Tibial artery (tissue), 4 donors: Measurements from ENCODE around the gene SSX2IP.
"Not testable (repeated sequence)": the region's sequence is repeated elsewhere in the genome, so short reads cannot be mapped to it uniquely, and the experiment has no call there.

ENCODE experiments used
- DNase-seq, 2 donors: peaks; one replicate each; pipeline ENCODE4 v3.0.0-alpha.2; 2019
- H3K27ac ChIP-seq, 2 donors: fragments of 200-600 bp; sonication (generic) in 1 of 2; 1 replicate in 1 of 2; 2 replicates in 1 of 2; pipeline ENCODE4 v1.5.1; 2018 to 2019; ENCODE audit warnings: mild to moderate bottlenecking in 1 of 2
- H3K27me3 ChIP-seq, 2 donors: fragments of 200-600 bp; sonication (generic) in 1 of 2; one replicate each; pipeline versions ENCODE4 v1.5.1 to v1.6.0; 2016 to 2019
- H3K36me3 ChIP-seq, 3 donors: fragments of 200-600 bp; sonication (generic) in 2 of 3; one replicate each; pipeline ENCODE4 v1.5.1; 2016 to 2019; ENCODE audit warnings: mild to moderate bottlenecking in 2 of 3
- H3K4me1 ChIP-seq, 4 donors: fragments of 200-600 bp; sonication (generic) in 2 of 4; 1 replicate in 3 of 4; 2 replicates in 1 of 4; pipeline ENCODE4 v1.5.1; 2016 to 2019
- H3K4me3 ChIP-seq, 2 donors: fragments of 200-600 bp; sonication (generic) in 1 of 2; 1 replicate in 1 of 2; 2 replicates in 1 of 2; pipeline ENCODE4 v1.5.1; 2018 to 2019; ENCODE audit warnings: mild to moderate bottlenecking in 2 of 2
- H3K9me3 ChIP-seq, 3 donors: fragments of 200-600 bp; sonication (generic) in 1 of 3; one replicate each; pipeline ENCODE4 v1.5.1; 2016 to 2019
- CTCF ChIP-seq, 2 experiments: fragments of 200-600 bp in 1 of 2; fragments of 450-650 bp in 1 of 2; IDR thresholded peaks; one replicate each; pipeline ENCODE4 v1.5.1; 2017 to 2019; ENCODE audit warnings: antibody characterized with exemption in 2 of 2, mild to moderate bottlenecking in 1 of 2, moderate library complexity in 1 of 2
- intact Hi-C: fragments of 100-400 bp; cut with DNase I; formaldehyde crosslinking; loops from one replicate; pipeline ENCODE4 v1.15.0; 2023; ENCODE audit warnings: low total_unique reads

The SSX2IP gene

GRCh38 chr1:84735483-84735882, 45.2 kb upstream of the SSX2IP start:
- Histone ChIP-seq H3K4me3 (no peak overlapping the region), H3K9me3 (no peaks in the 10 kb centered on the region), H3K36me3 (no peaks in the 10 kb centered on the region), H3K4me1 (no peaks in the 10 kb centered on the region), H3K27me3 (no peaks in the 10 kb centered on the region), H3K27ac (no peak overlapping the region)
- DNase-seq: no peak
- intact Hi-C loops: no loop called here
- no peak for TF ChIP-seq CTCF (IDR thresholded peaks at IDR 0.05)

GRCh38 chr1:84732520-84732919, 42.3 kb upstream of the SSX2IP start:
- intact Hi-C loops: no loop called here
- TF ChIP-seq CTCF (IDR thresholded peaks at IDR 0.05): no peak
- DNase-seq: no peak

GRCh38 chr1:84731519-84731918, 41.3 kb upstream of the SSX2IP start:
- no peak for TF ChIP-seq CTCF (IDR thresholded peaks at IDR 0.05)
- Histone ChIP-seq H3K4me1 (peaks cover 0 to 11% (median 1%) of the 10 kb centered on the region in 4 donors), H3K27ac (no peak overlapping the region), H3K9me3 (no peaks in the 10 kb centered on the region), H3K27me3 (no peaks in the 10 kb centered on the region), H3K36me3 (no peaks in the 10 kb centered on the region), H3K4me3 (no peak overlapping the region)
- intact Hi-C loops: no loop called here
- no peak for DNase-seq

More at GRCh38 chr1:84732520-84732919, 42.3 kb upstream of the SSX2IP start:
- H3K4me3 ChIP-seq: no peak overlapping the region
- no peaks in the 10 kb centered on the region for H3K9me3 ChIP-seq
- no peaks in the 10 kb centered on the region for H3K36me3 ChIP-seq
- H3K27me3 ChIP-seq: no peaks in the 10 kb centered on the region
- H3K4me1 ChIP-seq: peaks cover 0 to under 1% (median 0%) of the 10 kb centered on the region in 4 donors
- no peak overlapping the region for H3K27ac ChIP-seq

- H3K9me3 ChIP-seq, H3K27me3 ChIP-seq, intact Hi-C loops, H3K4me3 ChIP-seq, H3K27ac ChIP-seq, DNase-seq, H3K36me3 ChIP-seq: not testable (repeated sequence)
- H3K4me1 ChIP-seq: peaks cover 0 to 24% (median 3%) of the 10 kb centered on the region in 4 donors
Measured at GRCh38 chr1:84727711-84728110, 37.5 kb upstream of the SSX2IP start.

GRCh38 chr1:84726593-84727499, 36.6 kb upstream of the SSX2IP start:
- Histone ChIP-seq H3K27me3 (no peaks in the 10 kb centered on the region), H3K27ac (peak overlapping the region in 1 of 2 donors; percentile 1), H3K4me1 (peaks cover 0 to 24% (median 3%) of the 10 kb centered on the region in 4 donors), H3K36me3 (no peaks in the 10 kb centered on the region), H3K9me3 (no peaks in the 10 kb centered on the region), H3K4me3 (no peak overlapping the region)
- no peak for TF ChIP-seq CTCF (IDR thresholded peaks at IDR 0.05)
- DNase-seq: no peak
- intact Hi-C loops: no loop called here

GRCh38 chr1:84724128-84724860, 34.0 kb upstream of the SSX2IP start:
- Histone ChIP-seq H3K27me3 (no peaks in the 10 kb centered on the region), H3K4me3 (no peak overlapping the region), H3K27ac (no peak overlapping the region), H3K4me1 (peaks cover 0 to 37% (median 5%) of the 10 kb centered on the region in 4 donors), H3K9me3 (no peaks in the 10 kb centered on the region), H3K36me3 (no peaks in the 10 kb centered on the region)
- intact Hi-C loops: no loop called here
- no peak for TF ChIP-seq CTCF (IDR thresholded peaks at IDR 0.05)
- no peak for DNase-seq
